HG03135 (cell line): ENCODE results near the gene COX5B.
A peak's percentile ranks its signal among the peaks of the same experiment; 100 is the strongest.
"Not testable (repeated sequence)": the region's sequence is repeated elsewhere in the genome, so short reads cannot be mapped to it uniquely, and the experiment has no call there.

Experiments used
- ATAC-seq: cut with Tn5 transposase; IDR thresholded peaks from one replicate; pipeline ENCODE4 v1.9.1; 2021; ENCODE audit warnings: mild to moderate bottlenecking, moderate library complexity; ENCODE audit not compliant: unreplicated experiment

COX5B gene

GRCh38 chr2:97645695-97646629, at the start of gene COX5B:
TSS of gene COX5B (plus strand) at chr2:97646062. CDS start at chr2:97646087, 25 bp downstream.
- peak; percentile 95 for ATAC-seq

GRCh38 chr2:97596180-97596579, 49.7 kb upstream of the COX5B start:
- not testable (repeated sequence) for ATAC-seq

- ATAC-seq, result not testable (repeated sequence)
Observed at GRCh38 chr2:97601537-97601936, 44.3 kb upstream of the COX5B start.

GRCh38 chr2:97605109-97605508, 40.8 kb upstream of the COX5B start:
- ATAC-seq, result not testable (repeated sequence)

GRCh38 chr2:97605524-97606339, 40.1 kb upstream of the COX5B start:
- ATAC-seq, result not testable (repeated sequence)

- ATAC-seq, result not testable (repeated sequence)
Observed at GRCh38 chr2:97608745-97609144, 37.1 kb upstream of the COX5B start.

GRCh38 chr2:97611895-97612294, 34.0 kb upstream of the COX5B start:
- not testable (repeated sequence) for ATAC-seq

GRCh38 chr2:97615746-97616145, 30.1 kb upstream of the COX5B start:
- ATAC-seq, result not testable (repeated sequence)

GRCh38 chr2:97617911-97618310, 28.0 kb upstream of the COX5B start:
- ATAC-seq, result no peak

- not testable (repeated sequence) for ATAC-seq
Observed at GRCh38 chr2:97618939-97619827, 26.7 kb upstream of the COX5B start.

- not testable (repeated sequence) for ATAC-seq
Observed at GRCh38 chr2:97620492-97620891, 25.4 kb upstream of the COX5B start.

GRCh38 chr2:97622976-97623375, 22.9 kb upstream of the COX5B start:
- ATAC-seq, result not testable (repeated sequence)

GRCh38 chr2:97625354-97626048, 20.4 kb upstream of the COX5B start:
- ATAC-seq, result not testable (repeated sequence)

- not testable (repeated sequence) for ATAC-seq
Observed at GRCh38 chr2:97626049-97626430, 19.8 kb upstream of the COX5B start.

GRCh38 chr2:97644023-97644717, 1.7 kb upstream of the COX5B start:
- no peak for ATAC-seq

- ATAC-seq, result peak; percentile 22
Observed at GRCh38 chr2:97645112-97645694, 659 bp upstream of the COX5B start.

GRCh38 chr2:97646977-97647376, 1.1 kb downstream of the COX5B start:
- no peak for ATAC-seq

- ATAC-seq, result no peak
Observed at GRCh38 chr2:97651114-97651513, 5.3 kb downstream of the COX5B start.

GRCh38 chr2:97653473-97653872, 7.6 kb downstream of the COX5B start:
- ATAC-seq, result no peak
